K562 (cell line): ENCODE data around the gene UBA52. TPM values are rescaled to one million over a fixed set of nuclear protein-coding genes. Genes with fewer than 3 reads are reported as not detected.
A peak's percentile ranks its signal among the peaks of the same experiment; 100 is the strongest.

Source experiments
- ATAC-seq: fragments of 200-7000 bp; cut with Tn5 transposase; 3 replicates; pipeline ENCODE4 v1.9.1; 2020; ENCODE audit warnings: moderate library complexity
- BruUV-seq: library from RNA; stranded (reverse); fragments of 400-500 nt; replicated peaks from 2 replicates; lab custom pipeline; 2021; lab: Mats Ljungman, UMichigan
- CTCF ChIA-PET: fragments of 300-600 bp; formaldehyde crosslinking; extraction: SDS; loops from one replicate; lab custom pipeline; 2021; ENCODE audit warnings: low intra/inter-chr PET ratio; lab: Yijun Ruan, JAX
- POLR2A ChIA-PET: fragments of 300-600, 350-650 bp; sonication (Branson Sonifier 250); formaldehyde crosslinking; extraction: SDS; loops from one replicate; lab custom pipeline; 2021; ENCODE audit warnings: antibody characterized with exemption, inconsistent platforms; lab: Yijun Ruan, JAX
- DNase-seq, 4 experiments: peaks; one replicate each; pipeline versions ENCODE4 v3.0.0 to v3.0.0-alpha.2; 2011 to 2018; ENCODE audit warnings: low spot score in 3 of 4, mixed read lengths in 3 of 4; ENCODE audit errors: extremely low read depth in 1 of 4
- FAIRE-seq: peaks from 2 replicates; lab custom pipeline; 2011; peaks lifted over from hg19 to GRCh38; lab: Jason Lieb, UNC
- H2AFZ ChIP-seq: 2 replicates; pipeline ENCODE4 v1.6.0; 2011; ENCODE audit warnings: low read depth, low read length, control low read depth, inconsistent platforms
- H3K27ac ChIP-seq: fragments of 200-600 bp; 3 replicates; pipeline ENCODE4 v1.8.0; 2011; ENCODE audit warnings: low read depth, mild to moderate bottlenecking, control low read depth, inconsistent platforms, low read length, moderate library complexity, mixed read lengths; ENCODE audit errors: extremely low read depth
- H3K27me3 ChIP-seq, 2 experiments: fragments of 300-600 bp in 1 of 2; 2 replicates in 1 of 2; 3 replicates in 1 of 2; pipeline versions ENCODE4 v1.6.0 to v1.8.0; 2011; ENCODE audit warnings: inconsistent platforms in 2 of 2, low read length in 2 of 2, mild to moderate bottlenecking in 1 of 2, mixed read lengths in 1 of 2, moderate library complexity in 1 of 2; ENCODE audit not compliant: control insufficient read depth in 2 of 2, insufficient read depth in 2 of 2
- H3K36me3 ChIP-seq: fragments of 300-600 bp; 3 replicates; pipeline ENCODE4 v1.8.0; 2011; ENCODE audit warnings: mild to moderate bottlenecking, low read length, inconsistent platforms; ENCODE audit not compliant: control insufficient read depth, insufficient read depth
- H3K4me1 ChIP-seq, 2 experiments: fragments of 200-600 bp in 1 of 2; replicated peaks in 1 of 2; 2 replicates in 1 of 2; 3 replicates in 1 of 2; pipeline versions ENCODE4 v1.5.1 to v1.8.0; 2011; ENCODE audit warnings: inconsistent platforms in 2 of 2, low read length in 2 of 2, mild to moderate bottlenecking in 1 of 2, mixed read lengths in 1 of 2, moderate library complexity in 1 of 2; ENCODE audit not compliant: control insufficient read depth in 2 of 2, insufficient read depth in 2 of 2
- H3K4me2 ChIP-seq: 2 replicates; pipeline ENCODE4 v1.6.1; 2011; ENCODE audit warnings: low read length, control low read depth, inconsistent platforms, mixed read lengths; ENCODE audit not compliant: insufficient read depth
- H3K4me3 ChIP-seq: fragments of 200-600 bp; sonication (generic), shearing (Covaris generic); 2 replicates; pipeline ENCODE4 v1.5.1; 2016; ENCODE audit warnings: control low read depth, inconsistent platforms
- H3K79me2 ChIP-seq: fragments of 200-600 bp; 3 replicates; pipeline ENCODE4 v1.8.0; 2011; ENCODE audit warnings: low read length, inconsistent platforms; ENCODE audit not compliant: control insufficient read depth, insufficient read depth
- H3K9ac ChIP-seq, 2 experiments: 2 replicates each; pipeline versions ENCODE4 v1.6.0 to v1.6.1; 2011; ENCODE audit warnings: low read depth in 2 of 2, low read length in 2 of 2, control low read depth in 1 of 2, inconsistent platforms in 1 of 2, mild to moderate bottlenecking in 1 of 2, mixed read lengths in 1 of 2; ENCODE audit not compliant: insufficient read depth in 1 of 2
- H3K9me1 ChIP-seq: one replicate; pipeline ENCODE4 v1.6.0; 2011; ENCODE audit warnings: inconsistent platforms, mild to moderate bottlenecking, low read length, moderate library complexity; ENCODE audit not compliant: control insufficient read depth, insufficient read depth
- H3K9me3 ChIP-seq: replicated peaks from 2 replicates; pipeline ENCODE4 v1.5.1; 2011; ENCODE audit warnings: low read depth, low read length, inconsistent platforms; ENCODE audit not compliant: control insufficient read depth, insufficient read depth
- H4K20me1 ChIP-seq: replicated peaks from 2 replicates; pipeline ENCODE4 v1.6.1; 2011; ENCODE audit warnings: low read length, inconsistent platforms, mixed read lengths; ENCODE audit not compliant: control insufficient read depth, insufficient read depth
- FOXP1 ChIP-seq: sonication (generic); formaldehyde crosslinking; IDR thresholded peaks from 2 replicates; pipeline ENCODE4 v1.8.0; 2022; ENCODE audit warnings: mild to moderate bottlenecking, missing genetic modification reagents
- RFX1 ChIP-seq: fragments of 450-650 bp; IDR thresholded peaks from 2 replicates; pipeline ENCODE4 v1.6.1; 2016; ENCODE audit warnings: mild to moderate bottlenecking, moderate library complexity
- TEAD2 ChIP-seq: fragments of 450-650 bp; IDR thresholded peaks from 2 replicates; pipeline ENCODE4 v1.6.1; 2016; ENCODE audit warnings: missing genetic modification characterization, control low read depth, missing compliant biosample characterization
- WGBS: fragments of 100-300 bp; shearing (Covaris generic); methylation state at CpG from one replicate; pipeline ENCODE4 v1.1.6; 2016; ENCODE audit warnings: low coverage, mixed read lengths; ENCODE audit not compliant: insufficient coverage; ENCODE audit errors: missing lambda C conversion rate; 5-methylcytosine and 5-hydroxymethylcytosine counted together
- in situ Hi-C: fragments of 300-500 bp; cut with MboI; formaldehyde crosslinking; loops from 4 replicates; pipeline ENCODE4 v1.15.0; 2018; ENCODE audit warnings: inconsistent platforms, mixed read lengths
- intact Hi-C: fragments of 100-400 bp; cut with micrococcal nuclease; formaldehyde crosslinking; loops from 2 replicates; pipeline ENCODE4 v1.14.2; 2022
- polyA plus RNA-seq, 8 experiments: library from polyadenylated mRNA; depleted of rRNA in 4 of 8; stranded (reverse) in 5 of 8; unstranded in 3 of 8; fragments of >200 nt; fragmentation: Nextera tagmentation in 2 of 8; fragmentation: Illumina TruSeq in 1 of 8; extraction: Ambion mirVana in 2 of 8; extraction: Trizol in 1 of 8; gene quantifications; 2 replicates each; pipeline versions ENCODE4 v1.2.1 to v1.2.3, GENCODE V29; 2011 to 2014; ENCODE audit warnings: inconsistent platforms in 1 of 8, missing spikeins in 1 of 8
- total RNA-seq, 7 experiments: library from RNA; depleted of rRNA in 6 of 7; stranded (reverse); fragments of >200 nt in 6 of 7; fragmentation: Illumina TruSeq in 2 of 7; extraction: Trizol in 2 of 7; gene quantifications; 2 replicates each; pipeline versions ENCODE4 v1.2.1 to v1.2.3, GENCODE V29; 2011 to 2021; ENCODE audit warnings: low replicate concordance in 1 of 7

Gene UBA52
- total and polyA plus RNA-seq, 9 of the 15 experiments (the other 6 are each of a cell fraction or from before 2014, with no cell fraction given) = 1,110 to 2,751 (median 1,733) TPM

- FAIRE-seq = no peak
- Histone ChIP-seq H3K4me1 (no peaks in the 10 kb centered on the region; a peak in 2 of 5 replicates), H3K27ac (no peak overlapping the region), H2AFZ (no peak overlapping the region), H3K4me3 (no peak overlapping the region), H3K4me2 (no peak overlapping the region)
- WGBS = 22% methylated on average over 2 of the region's 2 CpGs
- no peak for DNase-seq
- TF ChIP-seq FOXP1 (no peak), TEAD2 (no peak), RFX1 (peak; percentile 78)
- TF ChIP-seq, all 486 proteins: peak for 1
- ChIA-PET CTCF (no interaction called here), POLR2A (interaction anchor here (0.8 kb wide), 1 partner anchor 21 kb away, joined by 3 read pairs; no protein-coding TSS in a partner anchor)
- no peak for ATAC-seq
- no peaks in the 10 kb centered on the region for H3K9me3 ChIP-seq
- no peaks in the 10 kb centered on the region for H3K9me1 ChIP-seq
- H3K79me2 ChIP-seq = no peaks in the 10 kb centered on the region
- H4K20me1 ChIP-seq = no peaks in the 10 kb centered on the region; the same call in 1 of the 2 replicates
- no peak overlapping the region for H3K9ac ChIP-seq
- BruUV-seq = no TSS peak
- intact Hi-C loops (no loop called here), in situ Hi-C loops (no loop called here)
- peaks cover 18 to 66% of the 10 kb centered on the region in 2 experiments; a peak in 4 of 5 replicates for H3K27me3 ChIP-seq
- H3K36me3 ChIP-seq = no peaks in the 10 kb centered on the region
Observed at GRCh38 chr19:18626906-18627305, 55.2 kb downstream of the UBA52 start.
